GM19438 (cell line): ENCODE measurements around the gene SPRED2.

Experiments used
- ATAC-seq: cut with Tn5 transposase; IDR thresholded peaks from one replicate; pipeline ENCODE4 v1.9.1; 2021; ENCODE audit warnings: low read depth; ENCODE audit not compliant: unreplicated experiment

The SPRED2 gene

GRCh38 chr2:65389476-65389875, 42.9 kb downstream of the SPRED2 start:
- ATAC-seq: no peak

GRCh38 chr2:65388596-65389390, 43.6 kb downstream of the SPRED2 start:
- no peak for ATAC-seq

GRCh38 chr2:65388051-65388531, 44.3 kb downstream of the SPRED2 start:
- peak; percentile 76 for ATAC-seq

GRCh38 chr2:65386989-65387388, 45.4 kb downstream of the SPRED2 start:
- ATAC-seq: no peak

GRCh38 chr2:65386344-65386743, 46.1 kb downstream of the SPRED2 start:
- no peak for ATAC-seq

GRCh38 chr2:65383541-65384488, 48.6 kb downstream of the SPRED2 start:
- ATAC-seq: no peak

GRCh38 chr2:65382776-65383357, 49.5 kb downstream of the SPRED2 start:
- peak; percentile 79 for ATAC-seq

GRCh38 chr2:65382323-65382722, 50.1 kb downstream of the SPRED2 start:
- ATAC-seq: no peak

- no peak for ATAC-seq
Measured at GRCh38 chr2:65381607-65382051, 50.8 kb downstream of the SPRED2 start.

- ATAC-seq: no peak
Measured at GRCh38 chr2:65380255-65380654, 52.1 kb downstream of the SPRED2 start.

GRCh38 chr2:65379721-65380171, 52.7 kb downstream of the SPRED2 start:
- ATAC-seq: no peak

GRCh38 chr2:65379223-65379622, 53.2 kb downstream of the SPRED2 start:
- no peak for ATAC-seq

GRCh38 chr2:65378290-65378689, 54.1 kb downstream of the SPRED2 start:
- ATAC-seq: no peak

- ATAC-seq: no peak
Measured at GRCh38 chr2:65377556-65378192, 54.7 kb downstream of the SPRED2 start.

GRCh38 chr2:65375723-65376122, 56.7 kb downstream of the SPRED2 start:
- ATAC-seq: no peak

- no peak for ATAC-seq
Measured at GRCh38 chr2:65374999-65375398, 57.4 kb downstream of the SPRED2 start.

GRCh38 chr2:65374575-65374974, 57.8 kb downstream of the SPRED2 start:
- no peak for ATAC-seq

- ATAC-seq: no peak
Measured at GRCh38 chr2:65373365-65373918, 59.0 kb downstream of the SPRED2 start.

- no peak for ATAC-seq
Measured at GRCh38 chr2:65372619-65373018, 59.8 kb downstream of the SPRED2 start.

- no peak for ATAC-seq
Measured at GRCh38 chr2:65371074-65371434, 61.3 kb downstream of the SPRED2 start.
